HG03439 (cell line): Measurements from ENCODE around the gene TAS1R2.
"Not testable (repeated sequence)": the region's sequence is repeated elsewhere in the genome, so short reads cannot be mapped to it uniquely, and the experiment has no call there.

ENCODE experiments used
- ATAC-seq: cut with Tn5 transposase; IDR thresholded peaks from one replicate; pipeline ENCODE4 v1.9.1; 2021; ENCODE audit warnings: mild to moderate bottlenecking, moderate library complexity; ENCODE audit not compliant: unreplicated experiment

Gene TAS1R2

GRCh38 chr1:18884419-18884717 lies 24.9 kb upstream of the TAS1R2 start:
- no peak for ATAC-seq

- ATAC-seq: no peak
Observed at GRCh38 chr1:18883636-18884418, 24.4 kb upstream of the TAS1R2 start.

GRCh38 chr1:18883079-18883478 lies 23.6 kb upstream of the TAS1R2 start:
- no peak for ATAC-seq

DNA sequence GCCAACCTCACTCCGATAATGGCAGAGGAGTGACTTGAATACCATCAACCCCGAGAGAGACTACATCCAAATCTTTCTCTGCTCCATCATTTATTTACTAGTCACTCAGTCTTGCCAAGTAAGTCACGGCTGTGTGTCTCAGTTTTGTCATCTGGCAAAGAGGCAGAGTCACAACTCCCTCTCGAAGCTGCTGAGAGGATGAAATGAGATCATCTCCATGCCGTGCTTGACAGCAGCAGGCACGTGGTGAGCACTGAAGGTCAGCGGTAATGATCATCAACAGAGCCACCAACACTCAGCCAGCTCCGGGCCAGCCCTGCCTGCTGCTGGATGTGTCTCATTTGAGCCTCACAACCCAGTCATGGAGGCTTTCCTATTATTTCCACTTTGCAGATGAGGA lies 23.0 kb upstream of the TAS1R2 start:
- no peak for ATAC-seq

DNA sequence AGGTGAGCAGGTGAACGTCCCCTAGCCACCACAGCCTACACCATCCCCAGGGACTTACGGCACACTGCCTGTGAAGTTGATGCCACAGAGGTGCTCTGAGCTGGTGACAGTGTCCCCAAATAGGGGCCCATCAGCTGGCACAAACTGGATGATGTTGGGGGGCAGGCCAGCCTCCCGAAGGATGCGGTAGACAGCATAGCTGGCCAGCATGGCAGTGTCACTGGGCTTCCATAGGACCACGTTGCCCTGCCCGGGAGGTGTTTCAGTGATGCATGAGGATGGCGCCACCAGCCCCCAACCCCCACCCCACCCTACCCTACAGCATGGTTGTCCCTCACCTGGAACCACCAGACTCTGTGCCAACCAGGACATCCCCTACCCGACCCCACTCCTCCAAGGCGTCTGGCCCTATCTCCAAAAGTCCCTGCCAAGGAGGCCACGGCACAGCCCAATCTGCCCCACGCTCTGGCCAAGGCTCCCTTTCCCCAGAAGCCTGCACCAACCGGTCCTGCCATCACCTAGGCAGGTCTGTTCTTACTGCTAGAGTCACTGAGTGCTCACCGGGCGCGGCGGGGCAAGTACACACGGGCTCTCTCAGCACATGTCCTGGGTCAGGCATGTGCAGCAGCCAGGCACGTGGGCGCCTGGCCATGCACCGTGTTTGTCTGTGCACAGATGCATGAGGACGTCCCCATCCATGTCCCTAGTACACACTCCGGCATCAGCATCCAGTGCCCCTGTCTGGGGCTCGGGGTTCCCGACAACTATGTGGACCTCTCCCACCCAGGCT lies 22.4 kb upstream of the TAS1R2 start:
- no peak for ATAC-seq

GRCh38 chr1:18881164-18881563 lies 21.7 kb upstream of the TAS1R2 start:
- ATAC-seq: no peak

DNA sequence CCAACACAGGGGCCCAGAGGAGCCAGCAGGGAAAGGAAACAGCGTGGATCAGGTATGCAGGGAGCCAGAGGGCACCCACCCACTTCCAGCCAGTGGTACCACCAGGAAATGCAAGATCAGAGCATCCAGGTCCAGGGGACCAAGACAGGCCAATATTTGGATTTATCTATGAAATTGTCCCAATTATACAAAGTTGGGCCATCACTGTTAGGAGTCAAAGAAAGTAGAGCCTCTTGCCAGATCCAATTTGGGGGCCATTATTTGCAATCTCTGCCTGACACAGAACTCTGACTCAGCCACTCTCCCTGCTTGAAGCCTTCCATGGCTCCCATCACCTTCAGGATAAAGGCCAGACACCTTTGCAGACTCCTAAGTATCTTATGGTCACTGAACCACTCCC lies 21.1 kb upstream of the TAS1R2 start:
- no peak for ATAC-seq

DNA sequence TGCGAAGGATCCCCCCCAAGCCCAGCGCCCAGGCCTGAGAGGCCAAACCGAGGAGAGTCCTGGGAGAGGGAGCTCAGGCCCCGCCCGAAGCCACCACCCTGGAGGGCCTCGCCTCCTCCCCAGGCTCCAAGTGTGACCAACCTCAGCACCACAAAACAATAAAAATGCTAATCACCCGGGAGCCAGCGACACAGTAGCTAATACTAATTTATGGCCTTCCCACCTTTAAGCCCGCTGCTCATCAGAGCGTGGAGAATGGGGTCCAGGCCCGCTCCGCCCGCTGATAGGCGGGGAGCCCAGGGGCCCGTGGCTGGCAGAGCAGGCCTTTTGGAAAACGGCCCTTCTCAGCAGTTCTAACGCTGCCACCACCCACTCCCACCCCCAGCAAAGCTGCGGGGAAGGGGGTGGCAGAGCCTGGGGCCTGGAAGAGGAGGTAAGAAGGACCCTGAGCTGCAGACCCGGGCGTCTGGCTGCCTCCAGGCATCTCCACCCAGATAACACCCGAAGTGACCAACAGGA lies 20.4 kb upstream of the TAS1R2 start:
- no peak for ATAC-seq

GRCh38 chr1:18879215-18879790 lies 19.8 kb upstream of the TAS1R2 start:
- no peak for ATAC-seq

DNA sequence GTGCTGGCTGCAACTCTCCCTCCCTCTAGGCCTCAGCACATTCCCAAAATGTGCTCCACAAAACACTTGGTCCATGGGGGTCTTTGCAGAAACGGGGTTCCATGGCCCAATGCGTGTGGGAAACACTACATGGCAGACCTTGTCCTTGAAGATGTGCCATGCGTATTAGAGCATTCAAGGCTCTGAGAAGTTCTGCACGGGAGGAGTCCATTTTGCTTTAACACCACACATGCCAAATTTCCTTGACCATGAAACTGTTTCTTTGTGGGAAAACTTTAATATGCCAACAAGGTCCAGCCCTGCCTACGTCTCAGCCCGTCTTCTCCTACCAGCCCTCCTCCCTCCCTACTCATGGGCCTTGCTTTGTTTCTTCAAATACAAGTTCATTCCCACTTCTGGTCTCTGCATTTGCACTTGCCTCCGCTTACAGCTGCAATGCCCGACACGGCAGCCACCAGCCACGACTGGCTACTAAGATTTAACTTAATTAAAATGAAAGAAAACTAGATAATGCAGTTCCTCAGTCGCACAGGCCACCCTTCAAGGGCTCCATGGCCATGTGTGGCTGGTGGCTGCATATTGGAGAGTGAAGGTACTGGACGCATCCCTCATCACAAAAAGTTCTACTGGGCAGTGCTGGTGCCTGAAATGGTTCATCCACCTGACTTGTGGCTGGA lies 19.2 kb upstream of the TAS1R2 start:
- ATAC-seq: no peak

DNA sequence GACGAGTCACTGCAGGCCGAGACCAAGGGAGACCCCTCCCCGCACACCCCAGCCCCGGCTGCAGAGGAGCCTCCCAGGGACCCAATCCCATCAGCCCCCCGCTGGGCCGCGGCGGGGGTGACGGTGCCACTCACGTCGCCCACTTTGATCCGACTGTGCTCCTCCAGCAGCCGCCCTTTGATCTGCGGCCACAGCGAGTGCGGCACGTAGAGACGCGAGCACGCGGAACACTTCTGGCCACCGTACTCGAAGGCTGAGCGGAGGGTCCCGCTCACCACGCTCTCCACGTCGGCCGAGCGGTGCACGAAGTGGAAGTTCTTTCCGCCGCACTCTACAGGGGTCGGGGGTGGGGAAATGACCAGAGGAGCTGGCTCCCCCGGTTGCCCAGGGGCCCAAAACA lies 17.8 kb upstream of the TAS1R2 start:
- no peak for ATAC-seq

DNA sequence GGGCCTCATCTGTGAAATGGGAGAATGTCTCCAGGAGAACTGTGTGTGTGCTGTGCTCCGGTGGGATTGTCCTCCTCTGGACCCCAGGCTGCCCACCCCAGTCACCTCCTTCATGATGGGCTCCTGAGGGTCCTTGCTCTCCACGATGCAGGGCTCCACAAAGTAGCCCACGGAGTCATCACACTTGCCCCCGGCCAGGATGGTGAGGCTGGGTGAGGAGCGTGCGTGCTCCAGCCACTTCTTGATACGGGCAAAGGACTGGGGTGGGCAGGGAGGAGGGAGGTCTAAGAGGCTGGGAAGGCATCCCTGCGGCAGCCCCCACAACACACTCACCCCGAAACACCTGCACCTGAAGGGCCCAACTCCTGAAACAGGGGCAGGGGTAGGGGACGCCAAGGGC lies 16.8 kb upstream of the TAS1R2 start:
- no peak for ATAC-seq

DNA sequence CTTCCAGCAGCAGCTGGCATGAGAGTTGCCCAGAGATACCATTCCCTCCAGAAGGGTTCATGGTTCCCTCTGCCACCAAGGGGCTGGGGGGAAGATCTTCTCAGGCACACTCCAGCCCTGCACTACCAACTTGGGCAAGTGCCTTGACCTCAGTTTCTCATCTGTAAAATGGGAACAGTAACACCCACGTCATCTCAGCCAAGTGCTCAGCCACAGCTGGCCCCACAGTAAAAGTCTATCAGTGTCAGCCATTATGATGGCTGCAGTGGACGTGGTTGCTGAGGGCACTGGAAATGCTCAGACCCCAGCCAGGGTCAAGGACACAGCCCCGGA lies 16.3 kb upstream of the TAS1R2 start:
- ATAC-seq: no peak

GRCh38 chr1:18875107-18875795 lies 15.8 kb upstream of the TAS1R2 start:
- ATAC-seq: no peak

GRCh38 chr1:18874600-18874999 lies 15.1 kb upstream of the TAS1R2 start:
- no peak for ATAC-seq

DNA sequence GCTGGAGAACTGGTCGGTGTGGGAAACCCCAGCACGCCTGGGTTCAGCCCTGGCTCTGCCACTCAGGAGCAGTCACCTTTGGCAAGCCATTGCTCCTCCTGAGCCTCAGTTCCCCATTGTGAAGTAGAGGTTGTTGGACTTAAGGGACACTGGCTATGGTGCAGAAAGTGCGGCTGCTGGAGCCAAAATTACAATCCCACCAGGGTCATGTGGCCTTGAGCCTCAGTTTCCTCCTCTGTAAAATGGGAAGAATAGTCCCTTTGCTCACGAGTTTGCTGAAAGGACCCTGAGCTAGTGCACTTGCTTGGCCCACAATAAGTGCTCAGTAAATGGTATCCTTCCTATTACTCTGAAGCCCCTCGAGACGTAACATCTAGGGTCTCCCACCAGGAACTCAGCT lies 14.6 kb upstream of the TAS1R2 start:
- ATAC-seq: no peak

- ATAC-seq: no peak
Observed at GRCh38 chr1:18872071-18872611, 12.7 kb upstream of the TAS1R2 start.

DNA sequence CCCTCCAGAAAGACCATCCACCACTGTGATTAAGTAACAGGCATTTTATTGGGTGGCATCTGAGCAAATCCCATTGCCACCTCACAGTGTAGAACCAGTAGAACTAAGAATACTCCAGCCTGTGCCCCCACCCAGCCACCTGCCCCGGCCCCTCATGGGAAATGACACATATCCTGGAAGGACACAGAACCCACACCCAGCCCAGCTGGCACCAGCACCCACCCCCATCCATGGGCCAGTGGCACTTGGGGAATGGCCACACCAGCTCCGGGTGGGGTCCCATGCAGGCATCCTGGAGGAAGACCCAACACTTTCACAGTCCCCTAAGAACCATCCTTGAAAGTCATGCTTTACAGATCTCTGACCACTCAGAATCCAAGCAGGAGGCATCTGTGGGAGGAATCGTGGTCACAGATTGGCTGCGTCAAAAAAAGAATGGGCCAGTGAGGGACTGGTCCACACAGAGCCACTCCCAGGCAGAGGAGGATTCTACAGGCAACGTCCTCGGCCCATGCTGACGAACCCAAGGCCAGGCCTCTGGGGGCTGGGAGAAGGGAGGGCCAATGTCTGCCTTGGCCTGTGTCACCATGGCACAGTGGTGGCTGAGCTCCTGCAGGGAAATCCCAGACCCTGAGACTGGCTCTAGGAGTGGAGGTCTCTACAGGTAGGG lies 12.1 kb upstream of the TAS1R2 start:
- ATAC-seq: no peak

- ATAC-seq: no peak
Observed at GRCh38 chr1:18870957-18871356, 11.5 kb upstream of the TAS1R2 start.

- not testable (repeated sequence) for ATAC-seq
Observed at GRCh38 chr1:18870595-18870865, 11.1 kb upstream of the TAS1R2 start.
